Stimulated activated CD8-positive, alpha-beta memory T cell treated with anti-CD3 and anti-CD28 coated beads, Interleukin-15, amount 100 ng/mL, for 4 hours (primary cell): Measurements from ENCODE around the gene PHLDA3.
"Not testable (repeated sequence)": the region's sequence is repeated elsewhere in the genome, so short reads cannot be mapped to it uniquely, and the experiment has no call there.

Experiments used
- DNase-seq, 2 donors: peaks; one replicate each; pipeline ENCODE4 v3.0.0-alpha.2; 2020; ENCODE audit warnings: low read depth in 2 of 2

PHLDA3 gene

DNA sequence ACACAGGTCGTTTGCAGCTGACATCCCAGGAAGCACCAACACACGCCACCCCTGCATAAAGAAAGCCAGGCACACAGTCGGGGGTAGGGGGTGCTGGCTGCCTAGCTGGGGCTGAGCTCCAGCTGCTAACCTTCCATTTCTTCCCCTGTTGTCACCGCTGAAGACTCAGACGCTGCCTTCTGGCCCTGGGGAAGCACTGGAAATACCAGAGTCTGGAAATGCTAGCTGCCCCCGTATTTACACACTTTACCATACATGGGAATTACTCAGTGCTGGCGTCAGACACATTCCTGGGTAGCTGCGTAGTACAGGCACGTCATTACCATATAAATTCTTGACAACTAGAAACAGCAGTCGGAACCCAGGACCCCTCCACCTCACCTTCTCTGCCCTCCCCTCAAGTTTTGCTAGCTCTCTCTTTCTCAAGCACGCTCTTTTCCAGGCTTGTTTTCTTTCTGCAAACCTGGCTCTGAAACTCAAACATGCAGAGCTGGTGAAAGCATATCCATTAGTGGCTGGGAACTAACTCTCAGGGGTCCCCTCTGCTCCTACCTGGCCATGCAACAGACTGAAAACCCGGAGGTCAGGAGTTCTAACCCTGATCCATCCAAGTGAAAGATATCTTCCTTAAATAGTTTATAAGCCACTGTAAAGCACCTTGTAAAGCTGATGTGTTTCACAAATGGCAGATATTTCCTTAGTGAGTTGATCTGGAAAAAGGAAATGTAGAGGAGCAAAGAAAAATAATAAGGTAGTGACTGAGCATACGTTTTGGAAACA is 34.6 kb upstream of the PHLDA3 start:
- DNase-seq = no peak

DNA sequence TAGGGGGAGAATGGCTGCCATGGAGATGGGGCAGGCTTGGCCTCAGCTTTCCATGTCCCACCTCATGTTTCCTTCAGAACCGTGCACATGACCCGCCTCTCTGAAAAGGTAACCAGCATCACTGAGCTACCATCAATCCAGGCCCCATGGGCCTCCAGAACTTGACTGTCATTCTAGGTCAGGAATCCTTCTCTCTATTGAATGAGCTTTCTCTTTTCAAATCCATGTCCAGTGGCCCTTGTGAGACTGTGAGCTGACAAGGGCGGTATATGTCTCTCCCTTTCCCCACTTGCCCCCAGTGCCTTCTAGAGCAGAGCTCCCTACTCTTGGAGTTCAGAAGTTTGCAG is 33.5 kb upstream of the PHLDA3 start:
- DNase-seq = no peak

DNA sequence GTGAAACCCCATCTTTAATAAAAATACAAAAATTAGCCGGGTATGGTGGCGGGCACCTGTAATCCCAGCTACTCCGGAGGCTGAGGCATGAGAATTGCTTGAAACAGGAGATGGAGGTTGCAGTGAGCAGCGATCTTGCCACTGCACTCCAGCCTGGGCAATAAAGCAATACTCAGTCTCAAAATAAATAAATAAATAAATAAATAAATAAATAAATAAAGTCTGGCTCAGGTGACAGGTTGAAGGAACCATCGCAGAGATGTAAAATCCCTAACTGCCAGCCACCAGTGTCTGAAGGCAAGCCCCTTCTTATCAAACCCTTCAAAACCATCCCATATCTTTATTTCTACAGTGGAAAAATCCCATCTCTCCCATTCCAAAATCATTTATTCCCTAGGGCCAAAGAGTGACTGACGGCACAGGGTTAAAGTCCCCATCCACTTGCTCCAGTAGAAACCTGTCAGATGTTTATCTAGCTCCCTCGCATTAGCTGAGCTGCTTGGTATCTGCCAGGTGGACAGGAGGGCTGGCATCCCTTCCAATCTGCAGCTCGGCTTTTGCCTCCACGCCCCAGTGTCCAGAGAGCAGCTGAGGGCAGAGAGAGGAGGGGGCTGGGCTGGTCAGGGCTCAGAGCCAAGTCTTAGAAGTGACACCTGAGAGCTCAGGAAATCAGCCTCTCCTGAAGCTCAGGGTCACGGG is 33.0 kb upstream of the PHLDA3 start:
- no peak for DNase-seq

DNA sequence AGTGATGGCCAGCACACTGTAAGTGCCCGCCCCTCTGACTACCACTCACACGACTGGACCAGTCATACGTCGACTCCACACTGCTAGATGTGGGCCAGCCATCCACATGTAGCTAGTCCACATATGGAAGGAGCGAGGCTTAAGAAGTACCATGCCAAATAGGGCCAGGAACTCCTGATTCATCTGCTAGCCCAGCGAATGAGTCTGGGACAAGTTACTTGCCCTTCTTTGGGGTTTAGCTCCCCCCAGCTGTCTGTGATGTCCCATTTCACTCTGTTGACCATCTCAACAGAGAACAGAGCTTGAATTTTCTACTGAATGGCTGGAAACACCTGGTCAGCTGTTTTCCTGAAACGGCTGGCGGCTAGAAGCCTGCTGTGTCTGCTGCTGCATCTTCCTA is 32.2 kb upstream of the PHLDA3 start:
- no peak for DNase-seq

DNA sequence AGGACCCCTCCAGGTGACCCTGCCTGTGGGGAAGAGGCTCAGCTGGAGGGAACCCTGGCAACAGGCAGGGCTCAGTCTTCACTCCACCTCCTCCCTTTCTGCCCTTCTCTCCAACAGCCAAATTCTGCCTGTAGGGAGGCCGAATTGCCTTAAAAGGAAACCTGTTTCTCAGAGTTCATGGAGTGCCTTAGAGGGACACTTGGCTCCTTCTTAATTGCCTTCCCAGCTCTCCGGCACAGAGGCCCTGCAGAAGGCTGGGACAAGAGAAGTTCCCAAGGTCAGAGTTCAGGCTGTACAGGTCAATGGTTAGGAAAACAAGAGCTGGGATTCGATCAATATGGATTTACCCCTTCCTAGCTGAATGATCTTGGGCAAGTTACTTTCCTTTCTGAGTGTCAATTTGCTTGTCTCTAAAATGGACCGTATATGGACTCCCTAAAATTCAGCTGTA is 31.7 kb upstream of the PHLDA3 start:
- no peak for DNase-seq

- no peak for DNase-seq
Measured at GRCh38 chr1:201499795-201500669, 31.0 kb upstream of the PHLDA3 start.

- no peak for DNase-seq
Measured at GRCh38 chr1:201499191-201499590, 30.2 kb upstream of the PHLDA3 start.

DNA sequence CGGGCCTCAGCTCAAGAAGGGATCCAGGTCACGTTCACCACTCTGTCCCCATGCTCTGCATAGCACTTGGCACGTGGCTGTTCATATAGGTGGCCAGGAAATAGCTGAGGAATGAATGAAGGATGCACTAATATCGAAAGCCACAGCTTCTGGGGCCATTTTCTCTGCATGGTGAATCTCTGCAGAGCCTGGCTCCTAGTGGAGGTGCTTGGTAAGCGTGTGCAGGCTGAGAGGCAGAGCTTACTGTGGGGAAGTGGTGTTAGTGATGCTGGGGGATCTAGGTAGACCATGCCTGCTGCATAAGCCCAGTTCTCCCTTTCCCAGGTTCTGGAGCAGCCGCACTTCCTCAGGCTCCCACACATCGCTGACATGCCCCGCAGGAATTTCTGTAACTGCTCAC is 29.6 kb upstream of the PHLDA3 start:
- DNase-seq = no peak

GRCh38 chr1:201497935-201498509 is 29.0 kb upstream of the PHLDA3 start:
- DNase-seq = no peak

DNA sequence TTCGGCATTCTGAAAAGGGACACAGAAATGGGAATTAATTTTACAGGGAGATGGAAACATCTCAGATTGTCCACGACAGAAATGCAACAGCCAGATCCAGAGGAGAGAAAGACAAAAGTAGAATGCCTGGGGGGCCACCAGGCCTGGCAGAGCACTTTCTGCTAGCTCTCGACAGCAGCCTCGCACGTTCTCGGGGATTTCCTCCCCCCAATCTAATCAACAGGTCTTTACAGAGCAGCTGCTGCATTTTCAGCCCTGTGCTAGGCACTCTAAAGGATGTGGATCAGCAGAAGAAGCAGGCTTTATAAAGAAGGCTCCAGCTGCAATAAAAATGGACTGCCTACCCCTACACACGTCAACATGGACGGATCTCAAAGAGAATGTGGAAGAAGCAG is 27.3 kb upstream of the PHLDA3 start:
- DNase-seq = no peak

DNA sequence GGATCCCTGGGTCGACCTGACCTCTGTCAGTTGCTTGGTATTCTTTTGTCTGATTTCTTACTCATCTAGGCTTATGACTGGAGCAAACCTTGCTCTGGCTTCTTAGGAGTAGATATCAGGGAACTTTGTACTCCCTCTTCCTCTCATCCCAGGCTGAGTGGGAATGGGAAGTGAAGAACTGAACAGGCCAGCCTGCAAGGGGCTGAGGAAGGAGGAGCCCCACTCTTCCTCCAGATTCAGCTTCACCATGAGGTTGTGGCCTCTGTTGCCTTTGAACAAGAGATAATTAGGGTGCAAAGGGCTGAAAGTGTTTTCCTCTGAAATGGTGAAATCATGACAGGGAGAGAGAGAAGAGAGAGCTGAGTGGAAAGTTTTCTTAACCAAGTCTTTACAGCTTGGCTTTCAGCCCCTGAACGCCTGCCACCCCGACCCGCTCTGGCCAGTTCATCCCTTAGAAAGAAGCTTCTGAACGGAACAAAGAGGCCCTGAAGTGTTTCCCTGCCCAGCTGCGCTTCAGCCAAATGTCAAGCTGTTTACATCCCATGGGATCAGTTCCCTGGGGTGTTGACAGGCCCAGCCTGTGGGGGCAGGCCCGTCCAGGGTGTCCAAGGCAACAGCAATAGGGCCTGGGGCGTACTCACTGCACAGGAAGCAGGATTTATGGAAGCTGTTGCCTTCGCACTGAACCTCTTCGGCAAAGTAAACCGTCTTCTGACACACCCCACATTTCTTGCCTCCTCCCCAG is 26.7 kb upstream of the PHLDA3 start:
- DNase-seq = no peak

- DNase-seq = no peak
Measured at GRCh38 chr1:201493757-201494617, 25.0 kb upstream of the PHLDA3 start.

DNA sequence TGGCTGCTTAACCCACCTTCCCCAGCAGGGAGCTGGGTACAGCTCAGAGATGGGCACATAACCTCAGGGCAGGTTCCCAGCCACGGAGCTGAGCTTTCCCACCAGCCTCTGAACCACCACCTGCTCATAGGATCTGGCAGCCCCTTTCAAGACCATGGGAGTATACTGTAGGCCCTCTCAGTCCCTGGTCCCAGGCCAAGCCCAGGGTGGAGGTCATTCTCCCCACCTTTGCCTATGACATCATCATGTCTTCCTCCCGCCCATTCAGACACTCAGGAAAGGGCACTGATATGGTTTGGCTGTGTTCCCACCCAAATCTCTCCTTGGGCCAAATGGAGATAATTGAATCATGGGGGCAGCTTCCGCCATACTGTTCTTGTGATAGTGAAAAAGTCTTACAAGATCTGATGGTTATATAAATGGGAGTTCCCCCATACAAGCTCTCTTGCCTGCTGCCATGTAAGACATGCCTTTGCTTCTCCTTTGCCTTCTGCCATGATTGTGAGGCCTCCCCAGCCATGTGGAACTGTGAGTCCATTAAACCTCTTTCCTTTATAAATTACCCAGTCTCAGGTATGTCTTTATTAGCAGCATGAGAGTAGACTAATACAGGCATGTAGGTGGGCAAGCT is 24.2 kb upstream of the PHLDA3 start:
- DNase-seq = not testable (repeated sequence)

DNA sequence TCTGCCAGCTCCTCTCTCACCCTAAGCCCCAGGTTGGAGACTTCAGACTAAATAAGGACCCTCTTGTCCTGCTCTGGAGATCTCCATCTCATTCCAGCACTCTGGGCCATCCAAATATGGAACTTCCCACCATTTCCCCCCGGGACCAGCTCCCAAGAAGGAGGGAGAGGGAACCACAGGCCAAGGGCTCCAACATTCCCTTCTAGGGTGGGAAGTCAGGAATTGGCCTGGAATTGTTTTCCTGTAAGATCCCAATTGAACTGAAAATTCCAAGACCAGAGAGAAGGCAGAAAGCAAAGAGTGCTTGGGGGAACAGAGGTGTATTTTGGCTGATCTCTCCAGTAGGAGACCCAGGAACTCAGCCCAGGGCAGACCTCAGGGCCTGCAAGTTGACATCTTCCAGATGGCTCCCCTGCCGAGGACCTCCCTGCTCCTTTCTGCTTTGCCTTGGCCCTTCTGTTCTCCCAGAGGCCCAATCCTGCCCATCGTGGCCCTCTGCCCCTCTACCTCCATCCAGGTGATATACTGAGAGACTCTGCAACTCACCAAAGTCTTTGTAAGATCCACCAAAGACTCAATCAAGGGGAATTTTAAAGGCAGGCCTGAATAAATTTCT is 23.0 kb upstream of the PHLDA3 start:
- DNase-seq = no peak

DNA sequence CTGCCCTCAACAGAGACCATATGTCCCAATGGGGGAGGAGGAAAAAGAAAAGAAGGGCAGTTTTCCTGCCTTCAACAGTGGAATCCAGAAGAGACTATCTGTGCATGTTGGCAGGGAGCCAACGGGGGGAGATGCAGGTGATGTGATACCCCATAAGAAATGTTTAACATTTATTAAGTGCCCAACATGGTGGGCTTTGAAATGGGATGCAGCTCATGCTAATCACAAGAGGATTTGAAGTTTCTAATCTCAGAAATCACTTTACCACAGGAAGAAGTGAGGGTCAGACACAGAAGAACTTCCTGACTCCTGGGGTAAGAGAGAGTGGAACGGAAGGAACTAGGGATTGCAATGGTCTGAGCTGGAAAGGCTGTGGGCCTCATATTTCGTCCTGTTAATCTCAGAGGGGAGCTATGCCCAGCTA is 21.7 kb upstream of the PHLDA3 start:
- DNase-seq = no peak

GRCh38 chr1:201489643-201490261 is 20.8 kb upstream of the PHLDA3 start:
- no peak for DNase-seq

DNA sequence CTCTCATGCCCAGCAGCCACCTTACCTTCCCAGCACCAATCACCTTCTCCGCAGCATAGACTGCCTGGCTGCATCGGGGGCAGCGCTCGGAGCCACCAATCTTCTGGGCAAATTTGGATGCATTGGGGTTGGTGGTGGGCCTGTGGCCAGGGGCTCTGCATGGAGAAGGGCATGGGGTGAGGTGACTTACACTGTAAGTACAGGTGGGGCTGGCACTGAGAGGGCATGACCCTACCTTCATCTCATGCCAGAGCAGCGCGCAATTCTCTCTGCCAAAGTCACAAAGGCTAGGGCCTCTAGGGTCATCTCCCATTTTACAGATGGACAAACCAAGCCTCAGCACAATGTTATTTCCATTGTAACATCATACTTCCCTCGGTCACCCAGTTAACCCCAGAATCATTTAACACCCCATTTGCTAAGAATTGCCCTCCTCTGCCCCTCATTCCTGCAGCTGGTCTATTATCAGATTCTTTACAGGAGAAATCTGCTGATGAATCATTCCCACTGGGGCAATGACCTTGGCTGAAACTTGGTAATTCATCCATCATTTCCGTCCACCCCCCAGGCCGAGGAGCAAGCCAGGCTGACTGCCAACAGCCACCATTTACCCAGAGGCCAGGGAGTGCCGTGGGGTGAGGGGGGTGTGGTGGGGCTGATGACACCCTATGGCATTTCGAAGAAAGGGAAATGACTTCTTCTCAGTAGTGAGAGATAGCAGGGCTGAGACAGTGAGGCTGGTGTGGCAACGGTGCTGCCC is 20.0 kb upstream of the PHLDA3 start:
- no peak for DNase-seq

- no peak for DNase-seq
Measured at GRCh38 chr1:201487742-201488141, 18.8 kb upstream of the PHLDA3 start.
